ENCODE results near the gene TTLL3.
"Not testable (repeated sequence)": the region's sequence is repeated elsewhere in the genome, so short reads cannot be mapped to it uniquely, and the experiment has no call there.

The TTLL3 gene

DNA sequence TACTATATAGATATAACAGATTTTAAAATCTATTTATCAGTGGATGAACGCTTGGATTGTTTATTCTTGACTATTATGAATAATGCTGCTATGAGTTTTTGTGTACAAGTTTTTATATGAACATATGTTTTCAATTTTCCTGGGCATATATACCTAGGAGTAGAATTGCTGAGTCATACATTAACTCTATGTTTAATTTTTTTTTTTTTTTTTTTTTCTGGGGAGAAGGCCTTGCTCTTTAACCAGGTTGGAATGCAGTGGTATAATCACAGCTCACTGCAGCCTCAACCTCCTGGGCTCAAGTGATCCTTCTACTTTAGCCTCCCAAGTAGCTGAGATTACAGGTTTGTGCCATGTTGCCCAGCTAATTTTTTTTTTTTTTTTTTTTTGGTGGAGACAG is 60.9 kb downstream of the TTLL3 start:
- no peak for DNase-seq

DNA sequence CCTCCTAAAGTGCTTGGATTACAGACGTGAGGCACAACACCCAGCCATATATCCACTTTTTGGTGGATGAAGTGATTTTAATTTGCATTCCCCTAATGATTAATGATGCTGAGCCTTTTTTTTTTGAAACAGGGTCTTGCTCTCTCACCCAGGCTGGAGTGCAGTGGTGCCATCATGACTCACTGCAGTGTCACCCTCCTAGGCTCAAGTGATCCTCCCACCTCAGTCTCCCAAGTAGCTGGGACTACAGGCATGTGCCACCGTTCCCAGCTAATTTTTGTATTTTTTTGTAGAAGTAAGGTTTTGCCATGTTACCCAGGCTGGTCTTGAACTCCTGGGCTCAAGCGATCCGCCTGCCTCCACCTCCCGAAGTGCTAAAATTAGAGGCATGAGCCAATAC is 62.0 kb downstream of the TTLL3 start:
- DNase-seq = not testable (repeated sequence)

DNA sequence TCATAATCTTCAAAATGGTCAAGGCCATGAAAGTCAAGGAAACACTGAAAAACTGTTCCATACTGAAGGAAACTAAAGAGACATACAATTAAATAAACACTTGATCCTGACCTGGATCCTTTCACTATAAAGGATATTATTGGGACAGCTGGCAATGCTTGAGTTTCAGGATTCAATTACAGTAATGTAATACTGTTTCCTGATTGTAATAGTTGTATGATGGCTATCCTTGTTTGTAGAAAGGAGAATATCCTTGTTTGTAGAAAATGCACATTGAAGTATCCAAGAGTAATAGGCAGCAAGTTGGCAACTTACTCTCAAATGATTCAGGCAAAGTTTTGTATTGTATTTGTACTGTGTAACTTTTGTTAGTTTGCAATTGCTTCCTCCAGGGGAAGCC is 65.4 kb downstream of the TTLL3 start:
- DNase-seq = no peak

DNA sequence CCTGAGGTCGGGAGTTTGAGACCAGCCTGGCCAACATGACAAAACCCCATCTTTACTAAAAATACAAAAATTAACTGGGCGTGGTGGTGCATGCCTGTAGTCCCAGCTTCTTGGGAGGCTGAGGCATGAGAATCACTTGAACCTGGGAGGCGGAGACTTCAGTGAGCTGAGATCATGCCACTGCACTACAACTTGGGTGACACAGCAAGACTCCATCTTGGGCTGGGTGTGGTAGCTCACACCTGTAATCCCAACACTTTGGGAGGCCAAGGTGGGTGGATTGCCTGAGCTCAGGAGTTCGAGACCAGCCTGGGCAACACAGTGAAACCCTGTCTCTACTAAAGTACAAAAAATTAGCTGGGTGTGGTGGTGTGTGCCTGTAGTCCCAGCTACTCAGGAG is 66.2 kb downstream of the TTLL3 start:
- DNase-seq = not testable (repeated sequence)

DNA sequence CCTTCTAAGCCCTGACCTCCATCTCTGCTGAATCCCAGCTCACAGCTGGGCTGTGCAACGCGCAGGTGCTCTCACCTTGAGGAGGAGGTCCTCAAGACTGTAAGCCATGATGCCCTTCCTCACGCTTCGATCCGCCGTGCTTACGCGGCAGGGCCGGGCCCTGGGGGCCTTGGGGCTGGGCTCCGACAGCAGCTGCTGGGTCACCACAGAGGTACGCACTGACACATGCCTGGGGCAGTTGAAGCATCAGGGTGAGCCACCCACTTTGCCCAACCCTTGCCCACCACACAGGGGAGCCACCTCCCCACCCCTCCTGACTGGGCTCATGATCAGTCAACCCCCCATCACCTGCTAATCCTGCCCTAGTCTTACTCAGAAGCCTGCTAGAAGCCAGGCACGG is 66.9 kb downstream of the TTLL3 start:
- no peak for DNase-seq

DNA sequence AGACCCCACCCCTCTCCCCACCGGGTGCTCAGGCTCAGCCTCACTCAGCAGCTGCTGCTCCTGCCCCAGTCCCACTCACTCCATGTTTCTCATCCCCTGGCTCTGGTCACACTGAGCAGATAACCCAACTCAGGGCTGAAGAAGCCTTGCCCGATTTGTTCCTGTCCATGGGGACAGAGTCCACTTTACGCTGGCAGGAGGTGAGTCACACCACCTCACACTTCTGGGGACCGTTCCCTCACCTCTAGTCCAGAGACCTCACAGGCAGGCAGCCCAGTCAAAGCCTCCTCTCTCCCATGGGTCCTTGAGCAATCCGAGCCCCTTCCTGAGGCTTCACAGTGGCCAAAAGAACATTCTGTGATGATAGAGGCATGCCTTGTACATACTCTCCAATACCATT is 68.6 kb downstream of the TTLL3 start:
- DNase-seq = no peak

DNA sequence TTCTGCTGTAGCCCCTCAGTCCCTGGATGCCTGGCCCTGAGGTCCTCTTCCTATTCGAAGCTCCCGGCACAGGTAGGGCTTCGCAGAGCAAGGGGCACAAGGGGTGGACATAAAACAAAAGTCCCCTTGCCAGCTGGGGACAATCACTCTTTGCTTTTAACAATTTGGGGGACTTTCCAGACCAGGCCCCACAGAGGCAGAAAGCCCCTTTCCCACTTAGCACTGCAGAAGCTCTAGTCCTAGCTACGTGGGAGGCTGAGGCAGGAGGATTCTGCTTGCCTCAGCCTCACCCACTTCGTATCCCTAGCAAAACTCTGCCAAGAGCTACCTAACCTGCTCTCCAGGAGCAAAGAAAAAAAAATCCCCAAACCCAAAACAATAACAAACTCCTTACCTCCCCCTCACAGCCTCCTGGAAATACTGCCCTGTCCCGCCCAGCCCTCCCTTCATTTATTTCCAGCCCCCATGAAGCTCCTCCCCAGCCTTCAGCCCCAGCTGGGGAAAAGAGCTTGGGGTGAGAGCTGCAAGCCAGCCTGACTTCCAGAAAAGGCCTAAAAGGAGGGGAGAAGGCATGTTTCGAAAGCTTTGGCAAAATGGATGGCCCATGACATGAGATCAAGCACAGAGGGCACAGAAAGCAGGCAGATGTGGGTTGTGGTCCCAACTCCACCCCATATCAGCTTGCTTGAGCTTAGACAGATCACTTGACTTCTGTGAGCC is 69.9 kb downstream of the TTLL3 start, which contains the start of gene CIDEC:
Gene CIDEC (minus strand): TSS at position 424 of the 720 bp plus-strand sequence. CDS start 1,767 bp downstream, outside the sequence.
- DNase-seq = no peak

DNA sequence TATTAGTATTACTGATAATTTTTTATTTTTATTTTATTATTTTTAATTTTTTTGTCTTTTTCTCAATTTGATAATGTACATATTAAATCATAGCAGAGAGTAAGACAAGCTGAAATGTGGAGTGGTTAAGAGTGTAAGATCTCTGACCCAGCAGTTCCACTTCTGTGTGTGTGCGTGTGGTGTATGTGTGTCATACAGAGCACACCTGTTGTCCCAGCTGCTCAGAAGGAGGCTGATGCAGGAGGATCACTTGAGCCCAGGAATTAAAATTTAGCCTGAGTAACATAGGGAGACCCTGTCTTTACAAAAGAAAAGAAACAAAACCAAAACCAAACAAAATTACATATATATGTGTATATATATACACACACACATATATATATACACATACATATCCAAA is 71.4 kb downstream of the TTLL3 start:
- no peak for DNase-seq

DNA sequence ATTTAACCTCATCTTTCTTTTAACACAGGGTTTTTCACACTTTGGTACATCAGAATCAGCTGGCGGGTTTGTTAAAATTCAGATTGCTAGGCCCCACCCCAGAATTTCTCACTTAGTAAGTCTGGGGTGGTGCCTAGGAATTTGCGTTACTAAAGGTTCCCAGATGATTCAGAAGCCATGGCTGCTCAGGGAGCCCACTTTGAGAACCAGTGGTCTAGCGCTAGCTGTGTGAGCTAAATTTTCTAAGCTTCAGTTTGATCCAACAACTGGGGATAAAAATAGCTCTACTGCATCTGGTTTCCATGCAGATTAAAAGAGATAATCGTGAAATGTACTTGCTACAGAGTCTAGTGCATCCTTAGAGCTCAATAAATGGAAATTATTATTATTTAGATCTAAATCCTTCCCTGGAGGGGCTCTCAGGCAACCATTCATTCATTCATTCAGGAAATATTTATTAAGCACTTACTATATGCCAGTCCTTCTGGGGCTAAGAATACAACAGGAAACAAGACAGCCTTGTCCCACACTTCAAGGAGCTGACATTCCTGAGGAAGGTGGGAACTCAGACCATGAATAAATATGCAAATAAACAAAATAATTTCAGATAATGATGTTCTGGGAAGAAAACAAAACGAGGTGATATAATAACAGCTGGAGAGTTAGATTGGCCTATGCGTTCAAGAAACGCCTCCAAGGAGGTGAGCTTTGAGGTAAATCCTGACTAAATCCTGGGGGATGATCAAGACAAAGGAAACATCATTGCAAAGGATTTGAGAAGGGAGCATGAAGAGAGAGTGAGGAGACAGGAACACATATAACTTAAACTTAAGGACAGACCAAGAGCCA is 73.9 kb downstream of the TTLL3 start:
- DNase-seq = no peak

DNA sequence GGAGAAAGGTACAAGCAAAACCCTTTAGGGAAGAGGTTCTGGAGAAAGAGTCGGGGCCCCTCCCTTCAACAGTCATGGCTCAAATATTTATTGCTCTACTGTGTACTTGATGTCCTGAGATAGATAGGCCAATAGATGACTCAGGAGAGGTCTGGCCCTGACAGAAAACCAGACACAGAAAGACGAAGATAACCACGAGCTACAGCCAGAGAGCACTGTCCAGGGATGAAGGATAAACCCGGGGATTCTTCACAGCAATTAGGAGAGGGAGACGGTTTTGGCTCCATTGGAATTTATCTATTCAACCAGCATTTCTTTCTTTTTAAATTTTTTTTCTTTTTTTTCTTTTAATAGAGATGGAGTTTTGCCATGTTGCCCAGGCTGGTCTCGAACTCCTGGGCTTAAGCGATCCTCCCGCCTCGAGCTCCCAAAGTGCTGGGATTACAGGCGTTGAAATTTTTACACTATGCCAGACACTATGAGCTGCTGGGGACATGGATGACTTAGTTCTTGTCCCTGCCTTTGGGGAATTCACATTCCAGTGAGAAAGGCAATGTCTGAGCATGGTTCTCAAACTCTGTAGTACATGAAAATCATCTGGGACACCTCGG is 74.6 kb downstream of the TTLL3 start:
- no peak for DNase-seq
